Motor neuron (in vitro differentiated cells): ENCODE results near the gene CD34. TPM values are rescaled to one million over a fixed set of nuclear protein-coding genes. Genes with fewer than 3 reads are reported as not detected.
A peak's percentile ranks its signal among the peaks of the same experiment; 100 is the strongest.

Source experiments
- ATAC-seq, 8 experiments: fragments of 200-7000 bp; cut with Tn5 transposase; replicated peaks in 6 of 8; 2 replicates each; pipeline ENCODE4 v1.8.0; 2021; ENCODE audit warnings: mild to moderate bottlenecking in 8 of 8, moderate library complexity in 8 of 8
- H3K27ac ChIP-seq, 2 donors: fragments of 250-450 bp; sonication (Bioruptor Pico); 2 replicates each; pipeline ENCODE4 v1.9.0; 2021; ENCODE audit warnings: antibody characterized with exemption in 2 of 2, mild to moderate bottlenecking in 2 of 2, moderate library complexity in 1 of 2
- H3K4me1 ChIP-seq, 2 donors: fragments of 250-450 bp; sonication (Bioruptor Pico); replicated peaks in 1 of 2; 2 replicates each; pipeline ENCODE4 v1.6.1; 2021; ENCODE audit warnings: antibody characterized with exemption in 2 of 2, mild to moderate bottlenecking in 2 of 2, moderate library complexity in 1 of 2
- H3K4me3 ChIP-seq, 5 donors: fragments of 250-450 bp; sonication (Bioruptor Pico); 2 replicates each; pipeline ENCODE4 v1.9.0; 2021; ENCODE audit warnings: antibody characterized with exemption in 5 of 5, mild to moderate bottlenecking in 5 of 5, moderate library complexity in 4 of 5
- WGBS, 10 experiments: fragments of 450-650 bp; shearing (Covaris generic); methylation state at CpG; one replicate each; pipeline ENCODE4 v1.0.0; 2022; 5-methylcytosine and 5-hydroxymethylcytosine counted together
- in situ Hi-C, 9 experiments: fragments of 400-800 bp; cut with MboI; loops; one replicate each; pipeline ENCODE4 v1.15.0; 2021; ENCODE audit warnings: low sequenced_read_pairs in 9 of 9, low pct_unique_long_range_greater_than_20kb in 2 of 9; ENCODE audit not compliant: unreplicated experiment in 9 of 9
- total RNA-seq, 8 experiments: library from RNA; unstranded; fragments of 300-600 nt; gene quantifications; 2 replicates each; pipeline versions ENCODE4 v1.2.3 to v1.2.4, GENCODE V29; 2022

CD34 gene, protein sequence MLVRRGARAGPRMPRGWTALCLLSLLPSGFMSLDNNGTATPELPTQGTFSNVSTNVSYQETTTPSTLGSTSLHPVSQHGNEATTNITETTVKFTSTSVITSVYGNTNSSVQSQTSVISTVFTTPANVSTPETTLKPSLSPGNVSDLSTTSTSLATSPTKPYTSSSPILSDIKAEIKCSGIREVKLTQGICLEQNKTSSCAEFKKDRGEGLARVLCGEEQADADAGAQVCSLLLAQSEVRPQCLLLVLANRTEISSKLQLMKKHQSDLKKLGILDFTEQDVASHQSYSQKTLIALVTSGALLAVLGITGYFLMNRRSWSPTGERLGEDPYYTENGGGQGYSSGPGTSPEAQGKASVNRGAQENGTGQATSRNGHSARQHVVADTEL
- under 1 TPM; 0.04 to 1.00 (median 0.13) TPM for total RNA-seq

- 0 to 74% (median 19%) methylated on average over 1 to 24 of the region's 56 CpGs; no CpG with 5 or more reads in 2 of the 10 experiments for WGBS, 10 experiments
- peak within 1 kb of the TSS; percentile 17 to 31 (median 24) for H3K4me3 ChIP-seq
- H3K4me1 ChIP-seq, result no peaks in the 10 kb centered on the region
- ATAC-seq, result peak; percentile 47 to 94 (median 82)
- in situ Hi-C loops, result no loop called here
- no peak within 1 kb of the TSS for H3K27ac ChIP-seq
These were observed at the start of gene CD34 for GRCh38 chr1:207910591-207911354. TSS of gene CD34 (minus strand) at chr1:207911125. CDS start at chr1:207911080, 45 bp downstream.

DNA sequence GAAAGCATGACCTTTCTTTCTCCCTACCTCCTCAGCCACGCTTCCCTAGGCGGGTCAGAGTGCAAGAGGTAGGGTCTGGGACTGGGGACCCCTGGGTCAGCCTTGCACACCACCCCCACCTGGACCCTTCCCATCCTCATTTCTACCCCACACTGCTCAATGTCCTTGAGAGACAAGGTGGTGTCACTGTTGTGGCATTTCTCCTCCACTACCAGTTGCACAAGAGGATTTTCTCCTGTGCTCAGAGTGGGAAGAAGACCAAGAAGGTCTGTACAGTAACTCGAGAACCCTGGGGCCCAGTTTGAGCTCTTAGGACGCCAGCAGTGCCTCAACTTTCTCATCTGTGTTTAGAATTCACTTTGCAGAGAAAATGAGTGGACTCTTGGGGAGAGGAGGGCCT lies 49.4 kb upstream of the CD34 start:
- in situ Hi-C loops, result loop anchor here in 1 of 9 experiments (10.0 kb wide), 1 partner anchor 76 kb away; no protein-coding TSS in a partner anchor
- 38 to 100% (median 100%) methylated on average over 1 to 4 of the region's 4 CpGs; no CpG with 5 or more reads in 5 of the 10 experiments for WGBS, 10 experiments
- no peak for ATAC-seq
- no peak overlapping the region for H3K4me3 ChIP-seq
- H3K4me1 ChIP-seq, result peaks cover 7 to 9% of the 10 kb centered on the region in 2 donors
- H3K27ac ChIP-seq, result no peak overlapping the region

DNA sequence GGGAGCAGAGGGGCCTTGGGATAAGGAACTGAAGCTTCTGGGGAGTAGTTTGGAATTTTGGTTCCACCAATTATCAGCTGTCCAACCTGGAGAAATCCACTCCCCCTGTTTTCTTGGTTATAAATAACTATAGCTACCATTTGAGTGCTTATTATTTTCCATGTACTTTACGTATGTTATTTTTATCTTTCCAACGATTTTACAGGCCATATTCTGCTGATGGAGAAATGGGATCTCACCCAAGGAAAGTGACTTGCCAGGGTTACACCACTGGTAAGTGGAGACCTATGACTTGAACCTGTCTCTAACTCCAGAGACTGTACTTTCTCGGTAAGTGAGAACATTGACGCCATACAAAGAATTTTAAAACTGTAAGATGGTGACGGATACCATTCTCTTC lies 49.0 kb upstream of the CD34 start:
- WGBS, 10 experiments, result 60 to 95% (median 83%) methylated on average over 1 to 5 of the region's 5 CpGs; no CpG with 5 or more reads in 1 of the 10 experiments
- no peak for ATAC-seq
- peaks cover 7 to 9% of the 10 kb centered on the region in 2 donors for H3K4me1 ChIP-seq
- no peak overlapping the region for H3K27ac ChIP-seq
- in situ Hi-C loops, result loop anchor here in 1 of 9 experiments (10.0 kb wide), 1 partner anchor 75 kb away; no protein-coding TSS in a partner anchor
- no peak overlapping the region for H3K4me3 ChIP-seq

- WGBS, 10 experiments, result 8 to 68% (median 9%) methylated on average over 7 to 28 of the region's 76 CpGs; no CpG with 5 or more reads in 6 of the 10 experiments
- no peak overlapping the region for H3K27ac ChIP-seq
- in situ Hi-C loops, result no loop called here
- peaks cover 7 to 9% of the 10 kb centered on the region in 2 donors for H3K4me1 ChIP-seq
- peak in 7 of 8 experiments; percentile 4 to 53 (median 31) for ATAC-seq
- H3K4me3 ChIP-seq, result peak overlapping the region; percentile 13 to 37 (median 19)
These were observed 48.4 kb upstream of the CD34 start for GRCh38 chr1:207959141-207959825.

DNA sequence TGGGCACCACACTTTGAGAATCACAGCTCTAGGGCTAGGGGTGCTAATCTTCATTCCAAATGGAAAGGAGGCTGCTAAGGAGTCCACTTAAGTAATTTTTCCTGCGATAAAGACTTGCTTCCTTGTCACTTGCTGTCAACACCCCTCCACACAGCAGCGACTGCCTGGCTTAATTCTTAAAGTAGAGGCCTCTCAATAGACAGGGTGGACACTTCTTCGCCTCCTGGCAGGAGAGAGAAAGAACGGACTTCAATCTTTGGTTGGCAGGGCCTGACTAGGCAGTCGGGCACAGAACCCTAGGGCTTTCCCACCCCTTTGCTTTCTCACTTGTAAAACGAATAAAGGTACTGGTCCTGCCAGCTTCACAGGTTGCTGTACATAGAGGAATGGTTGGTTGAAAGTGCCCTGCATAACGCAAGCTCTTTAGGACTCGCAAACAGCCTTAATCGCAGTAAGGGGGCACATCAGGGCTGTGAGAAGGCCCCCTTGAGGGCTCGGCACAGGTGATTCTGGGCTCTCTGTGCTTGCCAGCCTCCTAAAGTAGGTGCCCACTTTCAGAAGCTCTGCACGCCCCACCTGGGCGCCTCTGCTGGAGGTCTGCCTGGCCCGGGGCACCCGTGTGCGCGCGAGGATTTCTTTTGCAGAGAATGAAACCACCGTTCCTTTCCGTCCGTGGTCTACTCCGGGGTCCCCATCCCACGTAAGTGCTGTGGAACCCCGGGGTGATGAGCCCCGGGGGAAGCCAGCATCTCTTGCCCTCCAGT lies 47.6 kb upstream of the CD34 start:
- WGBS, 10 experiments, result 46 to 100% (median 70%) methylated on average over 1 to 20 of the region's 24 CpGs; no CpG with 5 or more reads in 2 of the 10 experiments
- peak overlapping the region in 3 of 5 donors; percentile 13 to 37 (median 34) for H3K4me3 ChIP-seq
- H3K4me1 ChIP-seq, result peaks cover 5 to 6% of the 10 kb centered on the region in 2 donors
- no peak for ATAC-seq
- H3K27ac ChIP-seq, result no peak overlapping the region
- in situ Hi-C loops, result no loop called here

DNA sequence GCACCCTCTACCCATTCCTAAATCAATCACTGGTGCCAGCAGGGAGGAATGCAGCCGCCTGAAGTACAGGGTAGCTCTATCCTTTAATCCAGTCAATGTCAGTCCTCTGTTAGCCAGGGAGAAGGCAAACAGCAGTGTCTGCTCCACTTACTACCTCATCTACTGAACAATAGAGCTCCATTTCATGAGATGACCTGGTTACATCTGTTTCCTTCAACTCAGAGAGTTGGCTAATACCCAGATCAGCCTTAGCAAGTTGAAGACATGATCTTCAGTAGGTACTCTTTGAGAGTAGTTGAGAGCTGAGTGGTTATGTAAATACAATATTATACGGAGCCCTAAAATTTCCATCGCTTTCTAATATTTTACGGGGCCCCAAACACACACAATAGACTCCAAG lies 46.1 kb upstream of the CD34 start:
- in situ Hi-C loops, result no loop called here
- H3K27ac ChIP-seq, result no peak overlapping the region
- H3K4me1 ChIP-seq, result no peaks in the 10 kb centered on the region
- no peak overlapping the region for H3K4me3 ChIP-seq
- no peak for ATAC-seq
- 20 to 93% (median 74%) methylated on average over 1 to 4 of the region's 4 CpGs; no CpG with 5 or more reads in 3 of the 10 experiments for WGBS, 10 experiments

- no peak overlapping the region for H3K27ac ChIP-seq
- H3K4me1 ChIP-seq, result no peaks in the 10 kb centered on the region
- ATAC-seq, result no peak
- in situ Hi-C loops, result no loop called here
- 80 to 100% (median 100%) methylated on average over 1 of the region's 1 CpG; no CpG with 5 or more reads in 5 of the 10 experiments for WGBS, 10 experiments
- no peak overlapping the region for H3K4me3 ChIP-seq
These were observed 43.2 kb upstream of the CD34 start for GRCh38 chr1:207954104-207954503.

DNA sequence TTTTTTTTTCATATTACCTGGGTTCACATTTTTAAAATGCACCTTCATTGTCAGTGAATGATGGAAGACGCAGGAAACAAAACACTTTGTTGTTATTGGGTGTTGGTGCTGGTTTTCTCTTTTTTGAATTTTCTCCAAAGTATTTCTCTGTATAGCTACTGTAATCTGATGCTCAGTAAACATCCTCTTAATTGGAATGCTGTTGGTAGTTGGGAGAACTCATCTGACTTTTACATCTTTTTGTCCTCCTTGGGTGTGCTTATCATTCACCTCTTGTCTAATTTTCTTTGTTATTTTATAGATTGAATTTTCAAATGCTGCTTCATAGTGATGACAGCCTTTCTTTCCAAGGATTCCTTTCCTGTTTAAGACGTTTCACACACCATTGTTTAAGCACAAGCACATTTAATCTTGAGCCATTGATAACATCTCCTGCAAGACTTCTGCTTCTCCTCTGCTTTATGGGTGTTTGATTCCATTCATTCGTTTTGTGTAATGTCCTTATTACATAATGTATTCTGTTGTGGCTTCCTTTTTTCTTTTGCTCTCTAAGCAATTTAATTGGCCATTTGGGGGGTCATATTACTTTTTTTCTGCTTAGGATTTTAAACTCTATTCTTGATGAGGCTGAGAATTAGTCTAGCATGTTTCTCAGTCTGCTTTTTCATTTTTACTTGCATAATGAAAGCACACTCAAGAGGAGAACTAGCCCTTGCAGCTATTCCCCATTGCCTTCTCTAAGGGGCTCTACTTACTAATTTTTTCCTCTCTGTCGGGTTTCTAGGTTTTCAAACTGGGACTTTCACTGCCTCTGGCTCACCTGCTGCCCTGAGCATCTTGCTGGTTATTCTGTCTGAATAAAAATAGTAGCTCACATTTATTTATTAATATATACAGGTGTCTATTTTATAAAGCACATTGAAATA lies 42.0 kb upstream of the CD34 start:
- Histone ChIP-seq H3K27ac (no peak overlapping the region), H3K4me1 (no peaks in the 10 kb centered on the region), H3K4me3 (no peak overlapping the region)
- WGBS, 10 experiments, result 21 to 70% (median 40%) methylated on average over 2 to 4 of the region's 4 CpGs
- no peak for ATAC-seq
- in situ Hi-C loops, result no loop called here

GRCh38 chr1:207951652-207952051 lies 40.7 kb upstream of the CD34 start:
- in situ Hi-C loops, result no loop called here
- no peak for ATAC-seq
- Histone ChIP-seq H3K4me3 (no peak overlapping the region), H3K27ac (no peak overlapping the region), H3K4me1 (no peaks in the 10 kb centered on the region)
- 55 to 100% (median 78%) methylated on average over 1 to 3 of the region's 3 CpGs for WGBS, 10 experiments

DNA sequence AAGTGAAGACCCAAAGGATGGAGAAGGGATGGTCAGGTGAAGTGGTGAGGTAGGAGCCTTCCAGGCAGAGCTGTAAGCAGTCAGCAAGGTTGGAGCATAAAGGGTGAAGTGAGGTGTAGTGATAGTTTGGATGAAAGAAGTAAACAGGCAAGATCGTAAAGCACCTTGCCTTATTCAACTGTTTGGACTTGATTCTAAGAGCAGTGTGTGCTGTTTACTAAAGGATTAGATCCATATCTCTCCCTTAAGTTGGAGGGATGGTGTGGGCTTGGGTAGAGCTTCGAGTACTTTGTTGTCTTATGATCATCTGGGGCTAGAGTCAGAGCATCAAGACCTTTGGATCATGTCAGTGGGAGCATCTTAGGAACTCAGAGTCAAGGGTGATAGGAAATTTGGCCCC lies 39.8 kb upstream of the CD34 start:
- no peaks in the 10 kb centered on the region for H3K4me1 ChIP-seq
- 0 to 83% (median 41%) methylated on average over 1 to 2 of the region's 2 CpGs for WGBS, 10 experiments
- H3K4me3 ChIP-seq, result no peak overlapping the region
- in situ Hi-C loops, result no loop called here
- no peak overlapping the region for H3K27ac ChIP-seq
- no peak for ATAC-seq

DNA sequence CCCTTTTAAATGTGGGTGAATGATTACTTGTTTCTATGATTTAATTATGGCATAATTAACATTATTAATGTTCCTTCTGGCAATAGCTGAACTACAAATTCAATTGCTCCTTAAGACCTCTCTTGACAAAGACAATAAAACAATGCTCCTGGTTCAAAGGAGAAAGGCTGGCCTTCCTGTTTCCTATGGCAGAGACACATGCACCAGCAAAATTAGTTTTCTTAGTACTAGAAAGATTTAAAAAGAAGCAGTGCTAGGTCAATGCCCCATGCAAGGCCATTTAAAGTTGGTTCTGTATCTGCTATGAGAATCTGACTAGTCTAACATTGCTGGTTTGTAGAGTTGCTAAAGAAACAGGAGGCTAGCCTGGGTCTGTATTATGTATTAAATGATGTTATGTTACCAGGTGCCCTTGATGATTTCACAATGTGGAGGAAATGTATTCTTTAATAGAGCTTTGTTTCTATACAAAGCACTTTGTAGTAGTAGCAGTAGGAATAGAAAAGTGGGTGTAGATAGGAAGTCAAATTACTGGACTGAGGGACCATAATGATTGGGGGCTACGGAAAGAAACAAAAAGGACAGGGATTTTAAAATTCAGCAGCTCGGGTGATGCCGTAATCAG lies 38.8 kb upstream of the CD34 start:
- H3K4me3 ChIP-seq, result no peak overlapping the region
- H3K27ac ChIP-seq, result no peak overlapping the region
- no peaks in the 10 kb centered on the region for H3K4me1 ChIP-seq
- ATAC-seq, result no peak
- in situ Hi-C loops, result no loop called here
- WGBS, 10 experiments, result 20 to 90% (median 83%) methylated on average over 1 to 3 of the region's 3 CpGs; no CpG with 5 or more reads in 2 of the 10 experiments
